K562 (cell line): ENCODE measurements around the gene KLK2. TPM values are rescaled to one million over a fixed set of nuclear protein-coding genes. Genes with fewer than 3 reads are reported as not detected.

Experiments used
- CEBPB ChIP-seq: fragments of 450-650 bp; IDR thresholded peaks from 2 replicates; pipeline ENCODE4 v1.6.1; 2016; ENCODE audit warnings: missing genetic modification characterization, missing compliant biosample characterization
- ZFX ChIP-seq: sonication (generic); formaldehyde crosslinking; IDR thresholded peaks from 2 replicates; pipeline ENCODE4 v1.8.0; 2022; ENCODE audit warnings: mild to moderate bottlenecking, missing genetic modification reagents, moderate library complexity
- polyA plus RNA-seq, 8 experiments: library from polyadenylated mRNA; depleted of rRNA in 4 of 8; stranded (reverse) in 5 of 8; unstranded in 3 of 8; fragments of >200 nt; fragmentation: Nextera tagmentation in 2 of 8; fragmentation: Illumina TruSeq in 1 of 8; extraction: Ambion mirVana in 2 of 8; extraction: Trizol in 1 of 8; gene quantifications; 2 replicates each; pipeline versions ENCODE4 v1.2.1 to v1.2.3, GENCODE V29; 2011 to 2014; ENCODE audit warnings: inconsistent platforms in 1 of 8, missing spikeins in 1 of 8
- total RNA-seq, 7 experiments: library from RNA; depleted of rRNA in 6 of 7; stranded (reverse); fragments of >200 nt in 6 of 7; fragmentation: Illumina TruSeq in 2 of 7; extraction: Trizol in 2 of 7; gene quantifications; 2 replicates each; pipeline versions ENCODE4 v1.2.1 to v1.2.3, GENCODE V29; 2011 to 2021; ENCODE audit warnings: low replicate concordance in 1 of 7
- TF ChIP-seq, protein P1 (sequence below), 2 experiments: fragments of 450-650 bp in 1 of 2; sonication (generic) in 1 of 2; formaldehyde crosslinking in 1 of 2; IDR thresholded peaks; 2 replicates each; pipeline versions ENCODE4 v1.7.1 to v1.9.0; 2016 to 2022; ENCODE audit warnings: inconsistent platforms in 1 of 2, mild to moderate bottlenecking in 1 of 2, missing genetic modification reagents in 1 of 2

Gene KLK2
- total and polyA plus RNA-seq, 9 of the 15 experiments (the other 6 are each of a cell fraction or from before 2014, with no cell fraction given) = 0.11 to 0.47 (median 0.23) TPM; not detected in 1

DNA sequence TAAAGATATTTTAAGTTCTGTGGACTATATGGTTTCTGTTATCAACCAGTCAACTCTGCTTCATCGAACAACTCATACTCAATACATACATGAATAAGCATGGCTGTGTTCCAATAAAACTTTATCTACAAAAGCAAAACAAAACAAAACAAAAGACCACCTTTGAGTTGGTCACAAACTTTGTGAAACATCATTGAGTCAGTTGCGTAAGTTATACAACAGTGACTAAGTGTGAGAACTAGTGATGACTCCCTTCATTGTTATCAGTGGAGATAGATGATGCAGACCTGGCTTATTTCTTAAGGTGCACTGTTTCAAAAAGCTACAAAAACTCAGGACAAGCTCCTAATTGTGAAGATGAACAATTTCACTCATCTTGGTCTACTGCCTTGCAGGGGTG, 52.5 kb downstream of the KLK2 start (continued):
- TF ChIP-seq, protein P1, sequence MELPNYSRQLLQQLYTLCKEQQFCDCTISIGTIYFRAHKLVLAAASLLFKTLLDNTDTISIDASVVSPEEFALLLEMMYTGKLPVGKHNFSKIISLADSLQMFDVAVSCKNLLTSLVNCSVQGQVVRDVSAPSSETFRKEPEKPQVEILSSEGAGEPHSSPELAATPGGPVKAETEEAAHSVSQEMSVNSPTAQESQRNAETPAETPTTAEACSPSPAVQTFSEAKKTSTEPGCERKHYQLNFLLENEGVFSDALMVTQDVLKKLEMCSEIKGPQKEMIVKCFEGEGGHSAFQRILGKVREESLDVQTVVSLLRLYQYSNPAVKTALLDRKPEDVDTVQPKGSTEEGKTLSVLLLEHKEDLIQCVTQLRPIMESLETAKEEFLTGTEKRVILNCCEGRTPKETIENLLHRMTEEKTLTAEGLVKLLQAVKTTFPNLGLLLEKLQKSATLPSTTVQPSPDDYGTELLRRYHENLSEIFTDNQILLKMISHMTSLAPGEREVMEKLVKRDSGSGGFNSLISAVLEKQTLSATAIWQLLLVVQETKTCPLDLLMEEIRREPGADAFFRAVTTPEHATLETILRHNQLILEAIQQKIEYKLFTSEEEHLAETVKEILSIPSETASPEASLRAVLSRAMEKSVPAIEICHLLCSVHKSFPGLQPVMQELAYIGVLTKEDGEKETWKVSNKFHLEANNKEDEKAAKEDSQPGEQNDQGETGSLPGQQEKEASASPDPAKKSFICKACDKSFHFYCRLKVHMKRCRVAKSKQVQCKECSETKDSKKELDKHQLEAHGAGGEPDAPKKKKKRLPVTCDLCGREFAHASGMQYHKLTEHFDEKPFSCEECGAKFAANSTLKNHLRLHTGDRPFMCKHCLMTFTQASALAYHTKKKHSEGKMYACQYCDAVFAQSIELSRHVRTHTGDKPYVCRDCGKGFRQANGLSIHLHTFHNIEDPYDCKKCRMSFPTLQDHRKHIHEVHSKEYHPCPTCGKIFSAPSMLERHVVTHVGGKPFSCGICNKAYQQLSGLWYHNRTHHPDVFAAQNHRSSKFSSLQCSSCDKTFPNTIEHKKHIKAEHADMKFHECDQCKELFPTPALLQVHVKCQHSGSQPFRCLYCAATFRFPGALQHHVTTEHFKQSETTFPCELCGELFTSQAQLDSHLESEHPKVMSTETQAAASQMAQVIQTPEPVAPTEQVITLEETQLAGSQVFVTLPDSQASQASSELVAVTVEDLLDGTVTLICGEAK (IDR thresholded peaks at IDR 0.05) = peak; percentile 86
- TF ChIP-seq, protein P1 (CRISPR knock-in tag; IDR thresholded peaks at IDR 0.05) = no peak
- peak; percentile 61 for TF ChIP-seq CEBPB (tag)
- no peak for TF ChIP-seq ZFX
